H9 (cell line): ENCODE measurements around the gene AKT3. TPM values are rescaled to one million over a fixed set of nuclear protein-coding genes. Genes with fewer than 3 reads are reported as not detected.

Experiments
- DNase-seq: peaks from one replicate; pipeline ENCODE4 v3.0.0-alpha.2; 2017
- H2AFZ ChIP-seq: one replicate; pipeline ENCODE4 v1.6.1; 2013; ENCODE audit warnings: mild to moderate bottlenecking, low read length, control low read depth, moderate library complexity
- H2AK5ac ChIP-seq: 2 replicates; pipeline ENCODE4 v1.6.1; 2013; ENCODE audit warnings: low read length, control low read depth, mixed read lengths; ENCODE audit not compliant: insufficient read length
- H2BK120ac ChIP-seq: one replicate; pipeline ENCODE4 v1.6.1; 2013; ENCODE audit warnings: low read depth, mild to moderate bottlenecking, low read length, control low read depth, inconsistent platforms; ENCODE audit not compliant: poor library complexity, severe bottlenecking
- H2BK12ac ChIP-seq: 2 replicates; pipeline ENCODE4 v1.6.1; 2013; ENCODE audit warnings: low read length, control low read depth, mixed read lengths, low read depth; ENCODE audit not compliant: insufficient read length
- H2BK15ac ChIP-seq: 2 replicates; pipeline ENCODE4 v1.6.1; 2013; ENCODE audit warnings: low read depth, low read length, control low read depth
- H2BK20ac ChIP-seq: one replicate; pipeline ENCODE4 v1.6.1; 2013; ENCODE audit warnings: low read depth, mild to moderate bottlenecking, low read length, control low read depth, inconsistent platforms; ENCODE audit not compliant: poor library complexity, severe bottlenecking
- H2BK5ac ChIP-seq: 2 replicates; pipeline ENCODE4 v1.6.1; 2013; ENCODE audit warnings: low read length, control low read depth, mixed read lengths; ENCODE audit not compliant: insufficient read length
- H3K14ac ChIP-seq: 2 replicates; pipeline ENCODE4 v1.6.1; 2013; ENCODE audit warnings: low read length, control low read depth; ENCODE audit not compliant: insufficient read depth
- H3K18ac ChIP-seq: 2 replicates; pipeline ENCODE4 v1.6.1; 2013; ENCODE audit warnings: low read depth, mild to moderate bottlenecking, mixed read lengths, low read length, control low read depth; ENCODE audit not compliant: insufficient read length
- H3K23ac ChIP-seq: 2 replicates; pipeline ENCODE4 v1.6.1; 2013; ENCODE audit warnings: low read length, control low read depth, mixed read lengths, low read depth; ENCODE audit not compliant: insufficient read length
- H3K23me2 ChIP-seq: 2 replicates; pipeline ENCODE4 v1.6.1; 2013; ENCODE audit warnings: low read depth, mild to moderate bottlenecking, mixed read lengths, low read length, control low read depth; ENCODE audit not compliant: insufficient read length, poor library complexity, severe bottlenecking
- H3K27ac ChIP-seq: 2 replicates; pipeline ENCODE4 v1.5.1; 2013; ENCODE audit warnings: low read length, control low read depth, mixed read lengths, low read depth; ENCODE audit not compliant: insufficient read length
- H3K27me3 ChIP-seq: 2 replicates; pipeline ENCODE4 v1.6.1; 2013; ENCODE audit warnings: low read length, control low read depth, inconsistent platforms; ENCODE audit not compliant: insufficient read depth
- H3K4ac ChIP-seq: 2 replicates; pipeline ENCODE4 v1.6.1; 2013; ENCODE audit warnings: low read depth, mild to moderate bottlenecking, control low read depth, inconsistent platforms, low read length, moderate library complexity
- H3K4me1 ChIP-seq: 2 replicates; pipeline ENCODE4 v1.6.1; 2013; ENCODE audit warnings: low read length, control low read depth, inconsistent platforms; ENCODE audit not compliant: insufficient read depth
- H3K4me2 ChIP-seq: 2 replicates; pipeline ENCODE4 v1.6.1; 2013; ENCODE audit warnings: low read length, control low read depth, mixed read lengths; ENCODE audit not compliant: insufficient read length, insufficient read depth
- H3K56ac ChIP-seq: 2 replicates; pipeline ENCODE4 v1.6.1; 2013; ENCODE audit warnings: low read depth, mild to moderate bottlenecking, mixed read lengths, low read length, control low read depth; ENCODE audit not compliant: insufficient read length
- H3K79me1 ChIP-seq: 2 replicates; pipeline ENCODE4 v1.6.1; 2013; ENCODE audit warnings: low read depth, mild to moderate bottlenecking, moderate library complexity, low read length, control low read depth, inconsistent platforms; ENCODE audit not compliant: insufficient read depth, poor library complexity, severe bottlenecking
- H3K79me2 ChIP-seq: 2 replicates; pipeline ENCODE4 v1.6.1; 2013; ENCODE audit warnings: low read length, control low read depth, inconsistent platforms; ENCODE audit not compliant: insufficient read depth
- H3K9ac ChIP-seq: 2 replicates; pipeline ENCODE4 v1.6.1; 2013; ENCODE audit warnings: low read length, control low read depth, mixed read lengths; ENCODE audit not compliant: insufficient read length; ENCODE audit errors: extremely low read depth
- H3K9me3 ChIP-seq: one replicate; pipeline ENCODE4 v1.6.1; 2013; ENCODE audit warnings: low read depth, low read length, inconsistent platforms; ENCODE audit not compliant: control insufficient read depth
- H3T11ph ChIP-seq: one replicate; pipeline ENCODE4 v1.6.1; 2013; ENCODE audit warnings: mild to moderate bottlenecking, low read length, control low read depth, inconsistent platforms
- H4K20me1 ChIP-seq: one replicate; pipeline ENCODE4 v1.6.1; 2013; ENCODE audit not compliant: control insufficient read depth, insufficient read length, insufficient read depth
- H4K5ac ChIP-seq: 2 replicates; pipeline ENCODE4 v1.6.1; 2013; ENCODE audit warnings: low read depth, mild to moderate bottlenecking, mixed read lengths, low read length, control low read depth; ENCODE audit not compliant: insufficient read length
- H4K8ac ChIP-seq: replicated peaks from 2 replicates; pipeline ENCODE4 v1.6.1; 2013; ENCODE audit warnings: low read length, control low read depth, mixed read lengths, low read depth; ENCODE audit not compliant: insufficient read length
- H4K91ac ChIP-seq: 2 replicates; pipeline ENCODE4 v1.6.1; 2013; ENCODE audit warnings: low read depth, mild to moderate bottlenecking, moderate library complexity, mixed read lengths, low read length, control low read depth; ENCODE audit not compliant: insufficient read length
- H3K27ac Mint-ChIP-seq, 3 experiments: 2 replicates in 2 of 3; 3 replicates in 1 of 3; pipeline ENCODE4 v1.8.0; 2020 to 2021; ENCODE audit warnings: mixed read lengths in 3 of 3, mild to moderate bottlenecking in 1 of 3, moderate library complexity in 1 of 3
- H3K27me3 Mint-ChIP-seq: 2 replicates; pipeline ENCODE4 v1.8.0; 2021; ENCODE audit warnings: low read depth, mild to moderate bottlenecking, moderate library complexity, mixed read lengths
- H3K36me3 Mint-ChIP-seq, 3 experiments: 2 replicates in 2 of 3; 3 replicates in 1 of 3; pipeline ENCODE4 v1.8.0; 2020 to 2021; ENCODE audit warnings: low read depth in 3 of 3, mixed read lengths in 3 of 3; ENCODE audit not compliant: insufficient read depth in 1 of 3
- H3K4me1 Mint-ChIP-seq, 2 experiments: 2 replicates each; pipeline ENCODE4 v1.8.0; 2020; ENCODE audit warnings: mixed read lengths in 2 of 2
- H3K4me3 Mint-ChIP-seq, 2 experiments: 2 replicates in 1 of 2; 3 replicates in 1 of 2; pipeline ENCODE4 v1.8.0; 2020 to 2021; ENCODE audit warnings: mild to moderate bottlenecking in 2 of 2, mixed read lengths in 2 of 2, moderate library complexity in 1 of 2
- H3K9me3 Mint-ChIP-seq, 2 experiments: 2 replicates in 1 of 2; 3 replicates in 1 of 2; pipeline ENCODE4 v1.8.0; 2020; ENCODE audit warnings: mild to moderate bottlenecking in 2 of 2, mixed read lengths in 2 of 2, moderate library complexity in 1 of 2
- WGBS: extraction: QIAGEN DNeasy Blood & Tissue Kit; methylation state at CpG from one replicate; pipeline ENCODE4 v1.1.7; 2013; ENCODE audit warnings: missing lambda C conversion rate, low lambda C conversion rate, mixed read lengths; ENCODE audit not compliant: insufficient read length; ENCODE audit errors: extremely low coverage; 5-methylcytosine and 5-hydroxymethylcytosine counted together
- total RNA-seq: library from RNA; stranded (reverse); gene quantifications from 2 replicates; pipeline ENCODE4 v1.2.1, GENCODE V29; 2021
- TF ChIP-seq, protein P1 (sequence below): fragments of 200-600 bp; sonication (generic); conservative IDR thresholded peaks from 3 replicates; pipeline ENCODE4 v1.8.0; 2021; ENCODE audit warnings: antibody characterized with exemption, mild to moderate bottlenecking

AKT3 gene
- total RNA-seq, 1 experiment from 2014 or later: 27.8 TPM

DNA sequence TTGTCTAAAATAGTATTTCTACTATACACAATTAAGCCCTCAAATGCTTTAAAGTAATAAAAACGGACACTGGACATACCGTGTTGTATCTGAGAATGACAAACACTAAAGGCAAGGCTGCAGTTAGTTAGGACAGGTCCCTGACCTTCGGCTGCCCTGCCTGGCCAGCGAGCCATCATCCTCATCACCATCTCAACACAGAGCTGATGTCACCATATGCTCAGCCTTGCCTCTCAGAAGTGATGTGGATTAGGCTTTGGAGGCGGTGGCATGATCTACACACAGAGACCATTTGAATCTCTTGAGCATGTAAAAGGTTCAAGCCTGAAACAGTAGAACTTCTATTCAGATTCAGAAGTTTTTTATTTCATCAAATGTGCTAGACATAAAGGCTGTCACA, 349.5 kb downstream of the AKT3 start:
- Histone ChIP-seq H3K4me2 (no peak overlapping the region), H3K18ac (no peak overlapping the region), H2BK20ac (no peak overlapping the region), H3K4ac (no peak overlapping the region), H3K79me2 (no peaks in the 10 kb centered on the region), H4K20me1 (no peaks in the 10 kb centered on the region), H3K27me3 (no peaks in the 10 kb centered on the region), H3K14ac (no peak overlapping the region), H2AFZ (no peak overlapping the region), H4K91ac (no peak overlapping the region), H3K23me2 (no peaks in the 10 kb centered on the region), H2BK5ac (no peak overlapping the region), H3K4me1 (peaks cover 11% of the 10 kb centered on the region; the same call in 1 of the 2 replicates), H2BK15ac (no peak overlapping the region), H2AK5ac (no peak overlapping the region), H2BK120ac (no peak overlapping the region), H4K8ac (no peak overlapping the region), H3T11ph (no peak overlapping the region), H3K27ac (no peak overlapping the region), H3K56ac (no peak overlapping the region), H3K79me1 (no peaks in the 10 kb centered on the region), H3K9ac (no peak overlapping the region), H3K23ac (no peak overlapping the region), H2BK12ac (no peak overlapping the region), H4K5ac (no peak overlapping the region), H3K9me3 (no peaks in the 10 kb centered on the region)
- Mint-ChIP-seq H3K4me3 (no peak overlapping the region), H3K4me1 (peaks cover 30 to 35% of the 10 kb centered on the region in 2 experiments), H3K9me3 (no peaks in the 10 kb centered on the region), H3K27me3 (no peaks in the 10 kb centered on the region), H3K36me3 (peaks cover 5 to 10% (median 8%) of the 10 kb centered on the region in 3 experiments; a peak in 6 of 7 replicates), H3K27ac (no peak overlapping the region)
- no peak for DNase-seq
- TF ChIP-seq, protein P1, sequence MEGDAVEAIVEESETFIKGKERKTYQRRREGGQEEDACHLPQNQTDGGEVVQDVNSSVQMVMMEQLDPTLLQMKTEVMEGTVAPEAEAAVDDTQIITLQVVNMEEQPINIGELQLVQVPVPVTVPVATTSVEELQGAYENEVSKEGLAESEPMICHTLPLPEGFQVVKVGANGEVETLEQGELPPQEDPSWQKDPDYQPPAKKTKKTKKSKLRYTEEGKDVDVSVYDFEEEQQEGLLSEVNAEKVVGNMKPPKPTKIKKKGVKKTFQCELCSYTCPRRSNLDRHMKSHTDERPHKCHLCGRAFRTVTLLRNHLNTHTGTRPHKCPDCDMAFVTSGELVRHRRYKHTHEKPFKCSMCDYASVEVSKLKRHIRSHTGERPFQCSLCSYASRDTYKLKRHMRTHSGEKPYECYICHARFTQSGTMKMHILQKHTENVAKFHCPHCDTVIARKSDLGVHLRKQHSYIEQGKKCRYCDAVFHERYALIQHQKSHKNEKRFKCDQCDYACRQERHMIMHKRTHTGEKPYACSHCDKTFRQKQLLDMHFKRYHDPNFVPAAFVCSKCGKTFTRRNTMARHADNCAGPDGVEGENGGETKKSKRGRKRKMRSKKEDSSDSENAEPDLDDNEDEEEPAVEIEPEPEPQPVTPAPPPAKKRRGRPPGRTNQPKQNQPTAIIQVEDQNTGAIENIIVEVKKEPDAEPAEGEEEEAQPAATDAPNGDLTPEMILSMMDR: no peak
- WGBS: no CpG with 5 or more reads among the region's 5 CpGs
